Fibroblast of lung (primary cell): ENCODE measurements around the gene SSBP3. TPM values are rescaled to one million over a fixed set of nuclear protein-coding genes. Genes with fewer than 3 reads are reported as not detected.

ENCODE experiments used
- DNase-seq, 2 donors: peaks; one replicate each; pipeline versions ENCODE4 v3.0.0 to v3.0.0-alpha.2; 2010; ENCODE audit warnings: low read depth in 2 of 2
- H2AFZ ChIP-seq: 2 replicates; pipeline ENCODE4 v1.5.1; 2012; ENCODE audit warnings: low read length, control low read depth, inconsistent platforms
- H3K27ac ChIP-seq: 2 replicates; pipeline ENCODE4 v1.5.1; 2011; ENCODE audit warnings: low read length, control low read depth; ENCODE audit not compliant: insufficient read depth
- H3K27me3 ChIP-seq: 2 replicates; pipeline ENCODE4 v1.5.1; 2011; ENCODE audit warnings: mild to moderate bottlenecking, low read length; ENCODE audit not compliant: control insufficient read depth, insufficient read depth
- H3K36me3 ChIP-seq: 2 replicates; pipeline ENCODE4 v1.5.1; 2011; ENCODE audit warnings: low read length; ENCODE audit not compliant: control insufficient read depth, insufficient read depth
- H3K4me1 ChIP-seq: 2 replicates; pipeline ENCODE4 v1.5.1; 2011; ENCODE audit warnings: low read length; ENCODE audit not compliant: control insufficient read depth, insufficient read depth; ENCODE audit errors: extremely low read depth
- H3K4me2 ChIP-seq: 2 replicates; pipeline ENCODE4 v1.5.1; 2011; ENCODE audit warnings: low read length, control low read depth; ENCODE audit not compliant: insufficient read depth; ENCODE audit errors: extremely low read depth
- H3K4me3 ChIP-seq, 4 experiments: fragments of 200-600 bp in 1 of 4; sonication (generic) in 1 of 4; replicated peaks in 1 of 4; 2 replicates each; pipeline ENCODE4 v1.5.1; 2011 to 2016; ENCODE audit warnings: low read length in 4 of 4, low read depth in 3 of 4, mild to moderate bottlenecking in 3 of 4, control low read depth in 2 of 4, inconsistent platforms in 1 of 4, mixed read lengths in 1 of 4; ENCODE audit not compliant: insufficient read depth in 1 of 4; ENCODE audit errors: control extremely low read depth in 1 of 4
- H3K79me2 ChIP-seq: 2 replicates; pipeline ENCODE4 v1.5.1; 2012; ENCODE audit warnings: mild to moderate bottlenecking, low read length, inconsistent platforms; ENCODE audit not compliant: control insufficient read depth, insufficient read depth
- H3K9ac ChIP-seq: 2 replicates; pipeline ENCODE4 v1.5.1; 2011; ENCODE audit warnings: mild to moderate bottlenecking, low read length, control low read depth; ENCODE audit not compliant: insufficient read depth
- H3K9me3 ChIP-seq: 2 replicates; pipeline ENCODE4 v1.5.1; 2012; ENCODE audit warnings: low read depth, low read length; ENCODE audit not compliant: control insufficient read depth, insufficient read depth
- H4K20me1 ChIP-seq: 2 replicates; pipeline ENCODE4 v1.5.1; 2011; ENCODE audit warnings: low read length; ENCODE audit not compliant: control insufficient read depth, insufficient read depth; ENCODE audit errors: extremely low read depth
- CTCF ChIP-seq, 2 donors: IDR thresholded peaks in 1 of 2; conservative IDR thresholded peaks in 1 of 2; 1 replicate in 1 of 2; 2 replicates in 1 of 2; pipeline ENCODE4 v1.5.1; 2011 to 2012; ENCODE audit warnings: low read length in 2 of 2, control low read depth in 1 of 2, inconsistent platforms in 1 of 2, low read depth in 1 of 2, mild to moderate bottlenecking in 1 of 2
- EZH2 ChIP-seq: IDR thresholded peaks from 2 replicates; pipeline ENCODE4 v1.5.1; 2012; ENCODE audit warnings: low read length, control low read depth, mild to moderate bottlenecking; ENCODE audit errors: missing control alignments
- polyA plus RNA-seq, 2 donors: library from polyadenylated mRNA; depleted of rRNA in 1 of 2; stranded (reverse) in 1 of 2; unstranded in 1 of 2; fragments of >200 nt; gene quantifications; 2 replicates each; pipeline ENCODE4 v1.2.1, GENCODE V29; 2011 to 2012; ENCODE audit warnings: missing spikeins in 1 of 2
- total RNA-seq: library from RNA; depleted of rRNA; stranded (reverse); fragments of >200 nt; gene quantifications from 2 replicates; pipeline ENCODE4 v1.2.1, GENCODE V29; 2014

SSBP3 gene
- total and polyA plus RNA-seq, 2 donors (not counting 1 experiment from before 2014, with no cell fraction given), result 9.4 to 26.4 TPM

DNA sequence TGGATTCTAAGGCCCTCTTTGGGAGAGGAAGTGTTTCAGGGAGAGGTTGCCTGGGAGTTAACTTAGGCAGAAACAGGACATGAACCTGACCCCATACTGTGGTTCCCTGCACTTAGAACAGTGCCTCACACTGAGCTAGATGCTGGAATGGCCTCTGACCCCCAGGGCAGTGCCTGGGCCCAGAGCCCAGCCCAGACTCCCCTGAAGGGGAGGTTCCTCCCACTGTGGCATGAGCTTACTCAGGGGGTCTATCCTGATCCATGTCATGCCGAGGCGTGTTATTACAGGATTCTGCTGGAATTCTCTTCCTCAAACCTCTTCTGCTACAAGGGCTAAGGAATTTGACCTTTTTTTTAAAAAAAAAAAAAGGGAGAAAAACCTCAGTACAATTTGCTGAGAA is 134.1 kb downstream of the SSBP3 start:
- Histone ChIP-seq H3K27ac (peak overlapping the region; percentile 97), H3K27me3 (no peaks in the 10 kb centered on the region), H2AFZ (no peak overlapping the region), H3K79me2 (no peaks in the 10 kb centered on the region), H3K4me3 (no peak overlapping the region), H3K9me3 (no peaks in the 10 kb centered on the region), H3K9ac (no peak overlapping the region), H4K20me1 (no peaks in the 10 kb centered on the region), H3K4me1 (peaks cover 44% of the 10 kb centered on the region), H3K36me3 (no peaks in the 10 kb centered on the region), H3K4me2 (no peak overlapping the region)
- TF ChIP-seq EZH2 (no peak), CTCF (conservative IDR thresholded peaks at IDR 0.05 in 1 of 2, IDR thresholded peaks at IDR 0.05 in 1 of 2; ENCODE audit: low read depth in 1 of 2, low read length in 2 of 2) (no peak)
- DNase-seq, result peak in 1 of 2 donors; percentile 48

- Histone ChIP-seq H3K79me2 (no peaks in the 10 kb centered on the region), H3K36me3 (no peaks in the 10 kb centered on the region), H2AFZ (no peak overlapping the region), H3K4me2 (no peak overlapping the region), H3K9me3 (no peaks in the 10 kb centered on the region), H3K27me3 (no peaks in the 10 kb centered on the region), H3K27ac (no peak overlapping the region), H3K9ac (no peak overlapping the region), H3K4me3 (no peak overlapping the region), H3K4me1 (peaks cover 38% of the 10 kb centered on the region), H4K20me1 (no peaks in the 10 kb centered on the region)
- TF ChIP-seq EZH2, result no peak
- DNase-seq, result no peak
Observed at GRCh38 chr1:54271341-54271740, 134.9 kb downstream of the SSBP3 start.

DNA sequence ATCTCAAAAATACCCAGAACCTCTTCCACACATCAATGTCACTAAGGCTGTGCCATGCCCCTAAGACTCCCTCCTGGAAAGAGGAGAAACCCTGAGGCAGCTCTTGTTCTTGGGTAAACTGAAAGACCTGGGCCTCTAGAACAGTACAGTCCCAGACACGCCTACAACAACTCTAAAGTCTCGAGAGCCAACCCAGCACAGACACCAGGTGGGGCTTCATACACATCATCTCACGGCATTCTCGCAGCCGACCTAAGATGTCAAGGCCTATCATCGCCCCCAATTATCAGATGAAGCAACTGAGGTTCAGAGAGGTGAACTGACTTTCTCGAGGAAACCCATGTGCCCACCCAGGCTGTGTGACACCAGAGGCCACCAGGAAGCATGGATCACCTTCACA is 135.7 kb downstream of the SSBP3 start:
- no peak overlapping the region for H3K4me2 ChIP-seq
- peaks cover 32% of the 10 kb centered on the region for H3K4me1 ChIP-seq
- no peak overlapping the region for H3K9ac ChIP-seq
- H3K4me3 ChIP-seq, result no peak overlapping the region
- H3K79me2 ChIP-seq, result no peaks in the 10 kb centered on the region
- H4K20me1 ChIP-seq, result no peaks in the 10 kb centered on the region
- H3K9me3 ChIP-seq, result no peaks in the 10 kb centered on the region
- H3K36me3 ChIP-seq, result no peaks in the 10 kb centered on the region
- H2AFZ ChIP-seq, result no peak overlapping the region
- H3K27ac ChIP-seq, result no peak overlapping the region
- no peaks in the 10 kb centered on the region for H3K27me3 ChIP-seq
- DNase-seq, result no peak
- TF ChIP-seq EZH2 (no peak), CTCF (conservative IDR thresholded peaks at IDR 0.05 in 1 of 2, IDR thresholded peaks at IDR 0.05 in 1 of 2; ENCODE audit: low read depth in 1 of 2, low read length in 2 of 2) (no peak)
